K562 (cell line): Measurements from ENCODE around the gene CENPA. TPM values are rescaled to one million over a fixed set of nuclear protein-coding genes. Genes with fewer than 3 reads are reported as not detected.

Source experiments
- ATAC-seq: fragments of 200-7000 bp; cut with Tn5 transposase; 3 replicates; pipeline ENCODE4 v1.9.1; 2020; ENCODE audit warnings: moderate library complexity
- BruUV-seq: library from RNA; stranded (reverse); fragments of 400-500 nt; replicated peaks from 2 replicates; lab custom pipeline; 2021; lab: Mats Ljungman, UMichigan
- CTCF ChIA-PET: fragments of 300-600 bp; formaldehyde crosslinking; extraction: SDS; loops from one replicate; lab custom pipeline; 2021; ENCODE audit warnings: low intra/inter-chr PET ratio; lab: Yijun Ruan, JAX
- POLR2A ChIA-PET: fragments of 300-600, 350-650 bp; sonication (Branson Sonifier 250); formaldehyde crosslinking; extraction: SDS; loops from one replicate; lab custom pipeline; 2021; ENCODE audit warnings: antibody characterized with exemption, inconsistent platforms; lab: Yijun Ruan, JAX
- DNase-seq, 4 experiments: peaks; one replicate each; pipeline versions ENCODE4 v3.0.0 to v3.0.0-alpha.2; 2011 to 2018; ENCODE audit warnings: low spot score in 3 of 4, mixed read lengths in 3 of 4; ENCODE audit errors: extremely low read depth in 1 of 4
- FAIRE-seq: peaks from 2 replicates; lab custom pipeline; 2011; peaks lifted over from hg19 to GRCh38; lab: Jason Lieb, UNC
- H2AFZ ChIP-seq: 2 replicates; pipeline ENCODE4 v1.6.0; 2011; ENCODE audit warnings: low read depth, low read length, control low read depth, inconsistent platforms
- H3K27ac ChIP-seq: fragments of 200-600 bp; 3 replicates; pipeline ENCODE4 v1.8.0; 2011; ENCODE audit warnings: low read depth, mild to moderate bottlenecking, control low read depth, inconsistent platforms, low read length, moderate library complexity, mixed read lengths; ENCODE audit errors: extremely low read depth
- H3K27me3 ChIP-seq, 2 experiments: fragments of 300-600 bp in 1 of 2; 2 replicates in 1 of 2; 3 replicates in 1 of 2; pipeline versions ENCODE4 v1.6.0 to v1.8.0; 2011; ENCODE audit warnings: inconsistent platforms in 2 of 2, low read length in 2 of 2, mild to moderate bottlenecking in 1 of 2, mixed read lengths in 1 of 2, moderate library complexity in 1 of 2; ENCODE audit not compliant: control insufficient read depth in 2 of 2, insufficient read depth in 2 of 2
- H3K36me3 ChIP-seq: fragments of 300-600 bp; 3 replicates; pipeline ENCODE4 v1.8.0; 2011; ENCODE audit warnings: mild to moderate bottlenecking, low read length, inconsistent platforms; ENCODE audit not compliant: control insufficient read depth, insufficient read depth
- H3K4me1 ChIP-seq, 2 experiments: fragments of 200-600 bp in 1 of 2; replicated peaks in 1 of 2; 2 replicates in 1 of 2; 3 replicates in 1 of 2; pipeline versions ENCODE4 v1.5.1 to v1.8.0; 2011; ENCODE audit warnings: inconsistent platforms in 2 of 2, low read length in 2 of 2, mild to moderate bottlenecking in 1 of 2, mixed read lengths in 1 of 2, moderate library complexity in 1 of 2; ENCODE audit not compliant: control insufficient read depth in 2 of 2, insufficient read depth in 2 of 2
- H3K4me2 ChIP-seq: 2 replicates; pipeline ENCODE4 v1.6.1; 2011; ENCODE audit warnings: low read length, control low read depth, inconsistent platforms, mixed read lengths; ENCODE audit not compliant: insufficient read depth
- H3K4me3 ChIP-seq: fragments of 200-600 bp; sonication (generic), shearing (Covaris generic); 2 replicates; pipeline ENCODE4 v1.5.1; 2016; ENCODE audit warnings: control low read depth, inconsistent platforms
- H3K79me2 ChIP-seq: fragments of 200-600 bp; 3 replicates; pipeline ENCODE4 v1.8.0; 2011; ENCODE audit warnings: low read length, inconsistent platforms; ENCODE audit not compliant: control insufficient read depth, insufficient read depth
- H3K9ac ChIP-seq, 2 experiments: 2 replicates each; pipeline versions ENCODE4 v1.6.0 to v1.6.1; 2011; ENCODE audit warnings: low read depth in 2 of 2, low read length in 2 of 2, control low read depth in 1 of 2, inconsistent platforms in 1 of 2, mild to moderate bottlenecking in 1 of 2, mixed read lengths in 1 of 2; ENCODE audit not compliant: insufficient read depth in 1 of 2
- H3K9me1 ChIP-seq: one replicate; pipeline ENCODE4 v1.6.0; 2011; ENCODE audit warnings: inconsistent platforms, mild to moderate bottlenecking, low read length, moderate library complexity; ENCODE audit not compliant: control insufficient read depth, insufficient read depth
- H3K9me3 ChIP-seq: replicated peaks from 2 replicates; pipeline ENCODE4 v1.5.1; 2011; ENCODE audit warnings: low read depth, low read length, inconsistent platforms; ENCODE audit not compliant: control insufficient read depth, insufficient read depth
- H4K20me1 ChIP-seq: replicated peaks from 2 replicates; pipeline ENCODE4 v1.6.1; 2011; ENCODE audit warnings: low read length, inconsistent platforms, mixed read lengths; ENCODE audit not compliant: control insufficient read depth, insufficient read depth
- CEBPB ChIP-seq: fragments of 450-650 bp; IDR thresholded peaks from 2 replicates; pipeline ENCODE4 v1.6.1; 2016; ENCODE audit warnings: missing genetic modification characterization, missing compliant biosample characterization
- HINFP ChIP-seq: fragments of 450-650 bp; conservative IDR thresholded peaks from 2 replicates; pipeline ENCODE4 v1.6.1; 2016; ENCODE audit warnings: missing genetic modification characterization, low read depth, mild to moderate bottlenecking, control low read depth, missing compliant biosample characterization
- NR4A1 ChIP-seq, 2 experiments: fragments of 250-450 bp in 1 of 2; fragments of 450-650 bp in 1 of 2; sonication (Bioruptor Pico) in 1 of 2; IDR thresholded peaks; 2 replicates each; pipeline versions ENCODE4 v1.4.0 to v1.6.1; 2016 to 2020; ENCODE audit warnings: mild to moderate bottlenecking in 2 of 2, missing compliant biosample characterization in 1 of 2, missing genetic modification characterization in 1 of 2, moderate library complexity in 1 of 2
- PRDM10 ChIP-seq: fragments of 450-650 bp; IDR thresholded peaks from 2 replicates; pipeline ENCODE4 v1.6.1; 2018; ENCODE audit not compliant: partially characterized antibody
- RB1 ChIP-seq: fragments of 450-650 bp; IDR thresholded peaks from 2 replicates; pipeline ENCODE4 v1.6.1; 2017; ENCODE audit warnings: low read depth, mild to moderate bottlenecking
- ZFX ChIP-seq: sonication (generic); formaldehyde crosslinking; IDR thresholded peaks from 2 replicates; pipeline ENCODE4 v1.8.0; 2022; ENCODE audit warnings: mild to moderate bottlenecking, missing genetic modification reagents, moderate library complexity
- whole genome bisulfite sequencing: fragments of 100-300 bp; shearing (Covaris generic); methylation state at CpG from one replicate; pipeline ENCODE4 v1.1.6; 2016; ENCODE audit warnings: low coverage, mixed read lengths; ENCODE audit not compliant: insufficient coverage; ENCODE audit errors: missing lambda C conversion rate; 5-methylcytosine and 5-hydroxymethylcytosine counted together
- in situ Hi-C: fragments of 300-500 bp; cut with MboI; formaldehyde crosslinking; loops from 4 replicates; pipeline ENCODE4 v1.15.0; 2018; ENCODE audit warnings: inconsistent platforms, mixed read lengths
- intact Hi-C: fragments of 100-400 bp; cut with micrococcal nuclease; formaldehyde crosslinking; loops from 2 replicates; pipeline ENCODE4 v1.14.2; 2022
- polyA plus RNA-seq, 8 experiments: library from polyadenylated mRNA; depleted of rRNA in 4 of 8; stranded (reverse) in 5 of 8; unstranded in 3 of 8; fragments of >200 nt; fragmentation: Nextera tagmentation in 2 of 8; fragmentation: Illumina TruSeq in 1 of 8; extraction: Ambion mirVana in 2 of 8; extraction: Trizol in 1 of 8; gene quantifications; 2 replicates each; pipeline versions ENCODE4 v1.2.1 to v1.2.3, GENCODE V29; 2011 to 2014; ENCODE audit warnings: inconsistent platforms in 1 of 8, missing spikeins in 1 of 8
- total RNA-seq, 7 experiments: library from RNA; depleted of rRNA in 6 of 7; stranded (reverse); fragments of >200 nt in 6 of 7; fragmentation: Illumina TruSeq in 2 of 7; extraction: Trizol in 2 of 7; gene quantifications; 2 replicates each; pipeline versions ENCODE4 v1.2.1 to v1.2.3, GENCODE V29; 2011 to 2021; ENCODE audit warnings: low replicate concordance in 1 of 7
- TF ChIP-seq, protein P1 (sequence below): IDR thresholded peaks from 2 replicates; pipeline ENCODE4 v1.6.1; 2016; ENCODE audit warnings: missing genetic modification characterization, missing compliant biosample characterization
- TF ChIP-seq, protein P2 (sequence below): fragments of 250-450 bp; sonication (Bioruptor Pico); IDR thresholded peaks from 2 replicates; pipeline ENCODE4 v1.5.0; 2022; ENCODE audit warnings: mild to moderate bottlenecking
- TF ChIP-seq, protein P3 (sequence below): sonication (generic); formaldehyde crosslinking; IDR thresholded peaks from 2 replicates; pipeline ENCODE4 v1.8.1; 2023; ENCODE audit warnings: mild to moderate bottlenecking, missing genetic modification reagents, moderate library complexity

CENPA gene
- total and polyA plus RNA-seq, 9 of the 15 experiments (the other 6 are each of a cell fraction or from before 2014, with no cell fraction given) = 11.3 to 61.7 (median 44.7) TPM

GRCh38 chr2:26782876-26783704 lies 2.8 kb upstream of the CENPA start:
- DNase-seq (no peak), ATAC-seq (no peak), FAIRE-seq (no peak)
- Histone ChIP-seq H3K27ac (no peak overlapping the region), H3K27me3 (no peaks in the 10 kb centered on the region), H3K4me2 (no peak overlapping the region), H3K4me1 (peaks cover 9 to 24% of the 10 kb centered on the region in 2 experiments; a peak in 4 of 5 replicates), H3K36me3 (peaks cover 39% of the 10 kb centered on the region; the same call in 2 of the 3 replicates), H3K79me2 (peaks cover 22% of the 10 kb centered on the region), H3K4me3 (no peak overlapping the region), H3K9me1 (no peaks in the 10 kb centered on the region), H3K9ac (no peak overlapping the region), H4K20me1 (no peaks in the 10 kb centered on the region), H3K9me3 (no peaks in the 10 kb centered on the region), H2AFZ (no peak overlapping the region)
- POLR2A ChIA-PET = interaction anchor here (2.2 kb wide), 1 partner anchor 11 kb away, joined by 18 read pairs; no protein-coding TSS in a partner anchor
- 80% methylated on average over 12 of the region's 12 CpGs for WGBS
- in situ Hi-C loops (no loop called here), intact Hi-C loops (no loop called here)
- CTCF ChIA-PET = no interaction called here
- BruUV-seq = no TSS peak
- TF ChIP-seq NR4A1 (CRISPR knock-in tag; IDR thresholded peaks at IDR 0.05) (no peak), NR4A1 (tag; IDR thresholded peaks at IDR 0.05) (no peak), HINFP (no peak), CEBPB (peak; percentile 51), RB1 (no peak), ZFX (CRISPR knock-in tag) (no peak), PRDM10 (peak; percentile 7)
- TF ChIP-seq, protein P1, sequence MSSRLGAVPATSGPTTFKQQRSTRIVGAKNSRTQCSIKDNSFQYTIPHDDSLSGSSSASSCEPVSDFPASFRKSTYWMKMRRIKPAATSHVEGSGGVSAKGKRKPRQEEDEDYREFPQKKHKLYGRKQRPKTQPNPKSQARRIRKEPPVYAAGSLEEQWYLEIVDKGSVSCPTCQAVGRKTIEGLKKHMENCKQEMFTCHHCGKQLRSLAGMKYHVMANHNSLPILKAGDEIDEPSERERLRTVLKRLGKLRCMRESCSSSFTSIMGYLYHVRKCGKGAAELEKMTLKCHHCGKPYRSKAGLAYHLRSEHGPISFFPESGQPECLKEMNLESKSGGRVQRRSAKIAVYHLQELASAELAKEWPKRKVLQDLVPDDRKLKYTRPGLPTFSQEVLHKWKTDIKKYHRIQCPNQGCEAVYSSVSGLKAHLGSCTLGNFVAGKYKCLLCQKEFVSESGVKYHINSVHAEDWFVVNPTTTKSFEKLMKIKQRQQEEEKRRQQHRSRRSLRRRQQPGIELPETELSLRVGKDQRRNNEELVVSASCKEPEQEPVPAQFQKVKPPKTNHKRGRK = no peak
- TF ChIP-seq, protein P2, sequence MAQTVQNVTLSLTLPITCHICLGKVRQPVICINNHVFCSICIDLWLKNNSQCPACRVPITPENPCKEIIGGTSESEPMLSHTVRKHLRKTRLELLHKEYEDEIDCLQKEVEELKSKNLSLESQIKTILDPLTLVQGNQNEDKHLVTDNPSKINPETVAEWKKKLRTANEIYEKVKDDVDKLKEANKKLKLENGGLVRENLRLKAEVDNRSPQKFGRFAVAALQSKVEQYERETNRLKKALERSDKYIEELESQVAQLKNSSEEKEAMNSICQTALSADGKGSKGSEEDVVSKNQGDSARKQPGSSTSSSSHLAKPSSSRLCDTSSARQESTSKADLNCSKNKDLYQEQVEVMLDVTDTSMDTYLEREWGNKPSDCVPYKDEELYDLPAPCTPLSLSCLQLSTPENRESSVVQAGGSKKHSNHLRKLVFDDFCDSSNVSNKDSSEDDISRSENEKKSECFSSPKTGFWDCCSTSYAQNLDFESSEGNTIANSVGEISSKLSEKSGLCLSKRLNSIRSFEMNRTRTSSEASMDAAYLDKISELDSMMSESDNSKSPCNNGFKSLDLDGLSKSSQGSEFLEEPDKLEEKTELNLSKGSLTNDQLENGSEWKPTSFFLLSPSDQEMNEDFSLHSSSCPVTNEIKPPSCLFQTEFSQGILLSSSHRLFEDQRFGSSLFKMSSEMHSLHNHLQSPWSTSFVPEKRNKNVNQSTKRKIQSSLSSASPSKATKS (CRISPR knock-in tag) = no peak
- TF ChIP-seq, protein P3, sequence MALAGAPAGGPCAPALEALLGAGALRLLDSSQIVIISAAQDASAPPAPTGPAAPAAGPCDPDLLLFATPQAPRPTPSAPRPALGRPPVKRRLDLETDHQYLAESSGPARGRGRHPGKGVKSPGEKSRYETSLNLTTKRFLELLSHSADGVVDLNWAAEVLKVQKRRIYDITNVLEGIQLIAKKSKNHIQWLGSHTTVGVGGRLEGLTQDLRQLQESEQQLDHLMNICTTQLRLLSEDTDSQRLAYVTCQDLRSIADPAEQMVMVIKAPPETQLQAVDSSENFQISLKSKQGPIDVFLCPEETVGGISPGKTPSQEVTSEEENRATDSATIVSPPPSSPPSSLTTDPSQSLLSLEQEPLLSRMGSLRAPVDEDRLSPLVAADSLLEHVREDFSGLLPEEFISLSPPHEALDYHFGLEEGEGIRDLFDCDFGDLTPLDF (CRISPR knock-in tag) = no peak
